DND-41 (cell line): ENCODE data around the gene ACSL5.

Experiments
- ATAC-seq: fragments of 200-7000 bp; cut with Tn5 transposase; 3 replicates; pipeline ENCODE4 v1.9.1; 2021; ENCODE audit warnings: low read depth; ENCODE audit not compliant: insufficient read depth
- DNase-seq: peaks from one replicate; pipeline ENCODE4 v3.0.0-alpha.2; 2020
- H2AFZ ChIP-seq: 2 replicates; pipeline ENCODE4 v1.6.0; 2012; ENCODE audit warnings: low read depth, low read length
- H3K27ac ChIP-seq: 2 replicates; pipeline ENCODE4 v1.5.1; 2012; ENCODE audit warnings: low read length, inconsistent platforms
- H3K27me3 ChIP-seq: fragments of 200-600 bp; sonication (generic); 2 replicates; pipeline ENCODE4 v1.6.0; 2012; ENCODE audit warnings: low read length, mild to moderate bottlenecking, inconsistent platforms; ENCODE audit not compliant: insufficient read depth, poor library complexity
- H3K36me3 ChIP-seq: 2 replicates; pipeline ENCODE4 v1.5.1; 2012; ENCODE audit warnings: low read length, inconsistent platforms; ENCODE audit not compliant: insufficient read depth
- H3K4me1 ChIP-seq: 2 replicates; pipeline ENCODE4 v1.5.1; 2012; ENCODE audit warnings: mild to moderate bottlenecking, low read length; ENCODE audit not compliant: insufficient read depth
- H3K4me2 ChIP-seq: 2 replicates; pipeline ENCODE4 v1.6.0; 2012; ENCODE audit warnings: mild to moderate bottlenecking, moderate library complexity, low read length, inconsistent platforms; ENCODE audit not compliant: insufficient read depth
- H3K4me3 ChIP-seq, 2 experiments: fragments of 200-600 bp in 1 of 2; shearing (Covaris generic) in 1 of 2; 2 replicates each; pipeline ENCODE4 v1.5.1; 2012 to 2016; ENCODE audit warnings: inconsistent platforms in 2 of 2, low read length in 2 of 2, mild to moderate bottlenecking in 2 of 2, low read depth in 1 of 2, moderate library complexity in 1 of 2
- H3K79me2 ChIP-seq: 2 replicates; pipeline ENCODE4 v1.6.0; 2012; ENCODE audit warnings: low read length, inconsistent platforms; ENCODE audit not compliant: insufficient read depth
- H3K9ac ChIP-seq: 2 replicates; pipeline ENCODE4 v1.6.0; 2012; ENCODE audit warnings: low read depth, mild to moderate bottlenecking, inconsistent platforms, low read length, moderate library complexity
- H3K9me3 ChIP-seq: 2 replicates; pipeline ENCODE4 v1.5.1; 2012; ENCODE audit warnings: low read length, moderate library complexity, mild to moderate bottlenecking, inconsistent platforms; ENCODE audit not compliant: insufficient read depth, severe bottlenecking
- H4K20me1 ChIP-seq: 2 replicates; pipeline ENCODE4 v1.6.0; 2012; ENCODE audit warnings: low read length; ENCODE audit not compliant: insufficient read depth
- EZH2 ChIP-seq: IDR thresholded peaks from 3 replicates; pipeline ENCODE4 v1.6.1; 2012; ENCODE audit warnings: borderline replicate concordance, low read depth, mild to moderate bottlenecking, moderate library complexity, low read length, inconsistent platforms; ENCODE audit not compliant: severe bottlenecking
- TF ChIP-seq, protein P1 (sequence below): IDR thresholded peaks from 2 replicates; pipeline ENCODE4 v1.5.1; 2012; ENCODE audit warnings: borderline replicate concordance, low read length, moderate library complexity, mild to moderate bottlenecking; ENCODE audit not compliant: poor library complexity, severe bottlenecking; ENCODE audit errors: extremely low read depth

ACSL5 gene

GRCh38 chr10:112465299-112465883 is 91.5 kb downstream of the ACSL5 start:
- no peak for DNase-seq
- no peak overlapping the region for H3K4me2 ChIP-seq
- no peak overlapping the region for H3K4me3 ChIP-seq
- H2AFZ ChIP-seq: no peak overlapping the region
- H3K79me2 ChIP-seq: no peaks in the 10 kb centered on the region
- H3K27ac ChIP-seq: no peak overlapping the region
- peaks cover 57% of the 10 kb centered on the region for H3K36me3 ChIP-seq
- H3K4me1 ChIP-seq: peaks cover 1% of the 10 kb centered on the region; the same call in 1 of the 2 replicates
- no peak overlapping the region for H3K9ac ChIP-seq
- no peaks in the 10 kb centered on the region for H3K27me3 ChIP-seq
- TF ChIP-seq EZH2: no peak
- TF ChIP-seq, protein P1, sequence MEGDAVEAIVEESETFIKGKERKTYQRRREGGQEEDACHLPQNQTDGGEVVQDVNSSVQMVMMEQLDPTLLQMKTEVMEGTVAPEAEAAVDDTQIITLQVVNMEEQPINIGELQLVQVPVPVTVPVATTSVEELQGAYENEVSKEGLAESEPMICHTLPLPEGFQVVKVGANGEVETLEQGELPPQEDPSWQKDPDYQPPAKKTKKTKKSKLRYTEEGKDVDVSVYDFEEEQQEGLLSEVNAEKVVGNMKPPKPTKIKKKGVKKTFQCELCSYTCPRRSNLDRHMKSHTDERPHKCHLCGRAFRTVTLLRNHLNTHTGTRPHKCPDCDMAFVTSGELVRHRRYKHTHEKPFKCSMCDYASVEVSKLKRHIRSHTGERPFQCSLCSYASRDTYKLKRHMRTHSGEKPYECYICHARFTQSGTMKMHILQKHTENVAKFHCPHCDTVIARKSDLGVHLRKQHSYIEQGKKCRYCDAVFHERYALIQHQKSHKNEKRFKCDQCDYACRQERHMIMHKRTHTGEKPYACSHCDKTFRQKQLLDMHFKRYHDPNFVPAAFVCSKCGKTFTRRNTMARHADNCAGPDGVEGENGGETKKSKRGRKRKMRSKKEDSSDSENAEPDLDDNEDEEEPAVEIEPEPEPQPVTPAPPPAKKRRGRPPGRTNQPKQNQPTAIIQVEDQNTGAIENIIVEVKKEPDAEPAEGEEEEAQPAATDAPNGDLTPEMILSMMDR: no peak
- H4K20me1 ChIP-seq: no peaks in the 10 kb centered on the region; the same call in 1 of the 2 replicates
- H3K9me3 ChIP-seq: no peaks in the 10 kb centered on the region
- ATAC-seq: no peak

GRCh38 chr10:112466802-112467201 is 92.9 kb downstream of the ACSL5 start:
- DNase-seq: no peak
- H3K9ac ChIP-seq: no peak overlapping the region
- H3K79me2 ChIP-seq: no peaks in the 10 kb centered on the region
- no peak overlapping the region for H2AFZ ChIP-seq
- no peak overlapping the region for H3K4me2 ChIP-seq
- peaks cover 55% of the 10 kb centered on the region for H3K36me3 ChIP-seq
- H3K27me3 ChIP-seq: no peaks in the 10 kb centered on the region
- TF ChIP-seq, protein P1: no peak
- no peak for TF ChIP-seq EZH2
- H3K27ac ChIP-seq: no peak overlapping the region
- no peak overlapping the region for H3K4me3 ChIP-seq
- H3K9me3 ChIP-seq: no peaks in the 10 kb centered on the region
- no peaks in the 10 kb centered on the region; the same call in 1 of the 2 replicates for H4K20me1 ChIP-seq
- H3K4me1 ChIP-seq: no peaks in the 10 kb centered on the region
- ATAC-seq: no peak

- H3K27ac ChIP-seq: no peak overlapping the region
- ATAC-seq (no peak), DNase-seq (no peak)
- no peaks in the 10 kb centered on the region for H3K27me3 ChIP-seq
- H4K20me1 ChIP-seq: no peaks in the 10 kb centered on the region; the same call in 1 of the 2 replicates
- TF ChIP-seq EZH2: no peak
- TF ChIP-seq, protein P1: no peak
- no peaks in the 10 kb centered on the region for H3K4me1 ChIP-seq
- no peak overlapping the region for H3K4me3 ChIP-seq
- H3K9ac ChIP-seq: no peak overlapping the region
- H3K9me3 ChIP-seq: no peaks in the 10 kb centered on the region
- no peak overlapping the region for H2AFZ ChIP-seq
- no peak overlapping the region for H3K4me2 ChIP-seq
- H3K36me3 ChIP-seq: peaks cover 52% of the 10 kb centered on the region
- H3K79me2 ChIP-seq: no peaks in the 10 kb centered on the region
Measured at GRCh38 chr10:112467541-112468075, 93.7 kb downstream of the ACSL5 start.
